A549 (cell line): ENCODE measurements around the gene GPAT2.
"Not testable (repeated sequence)": the region's sequence is repeated elsewhere in the genome, so short reads cannot be mapped to it uniquely, and the experiment has no call there.

Source experiments
- BHLHE40 ChIP-seq: IDR thresholded peaks from 2 replicates; pipeline ENCODE4 v1.6.1; 2012; ENCODE audit warnings: low read depth, low read length, inconsistent platforms
- MYC ChIP-seq: IDR thresholded peaks from 2 replicates; pipeline ENCODE4 v1.6.1; 2012; ENCODE audit warnings: mild to moderate bottlenecking, inconsistent platforms, low read length, improper control_type of control experiment, borderline replicate concordance
- NR3C1 ChIP-seq: fragments of >200 bp; sonication (Bioruptor Twin); formaldehyde crosslinking; IDR thresholded peaks from 3 replicates; pipeline ENCODE4 v1.6.1; 2017
- POLR2A ChIP-seq: IDR thresholded peaks from 2 replicates; pipeline ENCODE4 v1.6.1; 2012; ENCODE audit warnings: mild to moderate bottlenecking, low read length
- RAD21 ChIP-seq, 2 experiments: fragments of >200 bp in 1 of 2; sonication (Bioruptor Twin) in 1 of 2; formaldehyde crosslinking in 1 of 2; IDR thresholded peaks in 1 of 2; conservative IDR thresholded peaks in 1 of 2; 2 replicates in 1 of 2; 3 replicates in 1 of 2; pipeline ENCODE4 v1.6.1; 2012 to 2018; ENCODE audit warnings: inconsistent platforms in 1 of 2
- SREBF2 ChIP-seq: fragments of 450-650 bp; IDR thresholded peaks from 2 replicates; pipeline ENCODE4 v1.6.1; 2014; ENCODE audit warnings: mild to moderate bottlenecking, moderate library complexity
- TF ChIP-seq, protein P1 (sequence below): fragments of >200 bp; sonication (Bioruptor Twin); formaldehyde crosslinking; IDR thresholded peaks from 3 replicates; pipeline ENCODE4 v1.5.1; 2016

DNA sequence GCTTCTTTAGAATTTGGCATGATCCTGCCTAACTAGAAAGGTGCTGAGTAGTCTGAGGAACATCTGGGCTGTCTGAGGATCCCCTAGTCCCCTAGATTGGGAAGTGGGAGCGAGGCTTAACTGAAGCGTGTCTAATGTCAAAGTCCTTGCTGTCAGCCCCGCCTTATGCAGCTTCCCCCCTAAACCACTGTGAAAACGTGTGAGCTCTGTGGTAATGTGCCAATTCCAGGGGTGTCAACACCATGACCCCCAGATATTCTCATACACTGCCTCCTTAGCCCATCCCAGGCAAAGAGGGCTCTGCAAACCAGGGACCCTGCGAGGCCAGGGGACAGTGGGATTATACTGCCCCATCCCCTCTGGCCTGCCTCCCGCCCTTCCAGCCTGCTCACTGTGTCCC is 21.1 kb upstream of the GPAT2 start:
- not testable (repeated sequence) for TF ChIP-seq BHLHE40; NR3C1; POLR2A; SREBF2; RAD21 (conservative IDR thresholded peaks at IDR 0.05 in 1 of 2, IDR thresholded peaks at IDR 0.05 in 1 of 2); MYC
- TF ChIP-seq, protein P1, sequence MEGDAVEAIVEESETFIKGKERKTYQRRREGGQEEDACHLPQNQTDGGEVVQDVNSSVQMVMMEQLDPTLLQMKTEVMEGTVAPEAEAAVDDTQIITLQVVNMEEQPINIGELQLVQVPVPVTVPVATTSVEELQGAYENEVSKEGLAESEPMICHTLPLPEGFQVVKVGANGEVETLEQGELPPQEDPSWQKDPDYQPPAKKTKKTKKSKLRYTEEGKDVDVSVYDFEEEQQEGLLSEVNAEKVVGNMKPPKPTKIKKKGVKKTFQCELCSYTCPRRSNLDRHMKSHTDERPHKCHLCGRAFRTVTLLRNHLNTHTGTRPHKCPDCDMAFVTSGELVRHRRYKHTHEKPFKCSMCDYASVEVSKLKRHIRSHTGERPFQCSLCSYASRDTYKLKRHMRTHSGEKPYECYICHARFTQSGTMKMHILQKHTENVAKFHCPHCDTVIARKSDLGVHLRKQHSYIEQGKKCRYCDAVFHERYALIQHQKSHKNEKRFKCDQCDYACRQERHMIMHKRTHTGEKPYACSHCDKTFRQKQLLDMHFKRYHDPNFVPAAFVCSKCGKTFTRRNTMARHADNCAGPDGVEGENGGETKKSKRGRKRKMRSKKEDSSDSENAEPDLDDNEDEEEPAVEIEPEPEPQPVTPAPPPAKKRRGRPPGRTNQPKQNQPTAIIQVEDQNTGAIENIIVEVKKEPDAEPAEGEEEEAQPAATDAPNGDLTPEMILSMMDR: not testable (repeated sequence)
